HG02642 (cell line): ENCODE measurements around the gene XPR1.

ENCODE experiments used
- ATAC-seq: cut with Tn5 transposase; IDR thresholded peaks from one replicate; pipeline ENCODE4 v1.9.1; 2021; ENCODE audit warnings: mild to moderate bottlenecking; ENCODE audit not compliant: unreplicated experiment, poor library complexity

Gene XPR1

GRCh38 chr1:180862305-180862704 lies 230.5 kb downstream of the XPR1 start:
- ATAC-seq: no peak

GRCh38 chr1:180863158-180863775 lies 231.4 kb downstream of the XPR1 start:
- no peak for ATAC-seq

DNA sequence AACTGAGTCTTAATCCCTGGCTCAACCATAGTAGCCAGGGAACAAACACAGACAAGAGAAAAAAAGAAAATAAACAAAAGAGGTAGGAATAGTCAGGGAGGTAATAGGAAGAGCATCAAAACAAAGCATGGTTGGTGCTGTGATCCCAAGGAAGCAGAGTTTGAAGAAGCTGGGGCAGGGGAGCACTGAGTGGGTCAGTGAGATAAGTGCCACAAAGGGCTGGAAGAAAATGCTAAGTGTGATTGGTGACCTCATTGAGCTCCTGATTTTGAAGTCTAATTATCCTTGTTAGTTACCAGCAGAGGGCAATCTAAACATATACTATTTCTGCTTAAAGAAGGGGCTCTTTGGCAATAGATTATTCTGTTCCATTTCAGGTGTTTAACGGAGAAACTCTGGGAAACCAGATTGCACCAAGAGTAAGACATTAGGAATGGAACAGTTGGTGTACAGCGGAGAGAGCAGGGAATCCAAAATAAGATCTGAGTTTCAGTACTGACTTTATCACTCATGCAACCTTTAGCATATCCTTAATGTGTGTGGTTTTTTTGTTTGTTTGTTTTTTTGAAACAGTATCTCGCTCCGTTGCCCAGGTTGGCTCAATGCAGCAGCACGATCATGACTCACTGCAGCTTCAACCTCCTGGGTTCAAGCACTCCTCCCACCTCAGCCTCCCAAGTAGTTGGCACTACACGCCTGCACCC lies 250.1 kb downstream of the XPR1 start:
- ATAC-seq: peak; percentile 45

DNA sequence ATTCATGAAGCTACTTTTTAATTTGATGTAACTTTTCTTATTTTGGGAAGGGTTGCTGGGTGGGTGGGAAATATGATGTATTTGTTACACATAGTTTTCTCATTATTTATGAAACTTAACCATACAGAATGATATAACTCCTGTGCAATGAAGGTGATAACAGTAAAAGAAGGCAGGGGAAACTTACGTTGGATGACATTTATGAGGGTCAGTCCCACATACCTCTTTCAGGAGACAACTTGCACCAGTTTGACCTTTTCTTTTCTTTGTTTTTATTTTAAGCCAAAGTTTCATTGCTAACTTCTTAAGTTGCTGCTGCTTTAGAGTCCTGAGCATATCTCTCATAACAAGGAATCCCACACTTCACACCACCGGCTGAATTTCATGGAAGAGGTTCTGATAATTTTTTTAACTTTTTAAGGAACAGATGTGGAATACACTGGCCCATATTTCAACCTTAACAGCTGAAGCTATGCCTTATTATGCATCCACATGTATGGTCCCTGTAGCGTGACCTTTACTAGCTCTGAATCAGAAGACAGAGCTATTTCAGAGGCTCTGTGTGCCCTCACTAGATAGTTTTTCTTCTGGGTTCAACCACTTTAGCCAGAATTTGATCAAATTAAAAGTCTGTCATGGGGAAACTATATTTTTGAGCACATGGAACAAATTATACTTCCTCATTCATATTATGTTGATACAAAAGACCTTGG lies 252.9 kb downstream of the XPR1 start:
- ATAC-seq: no peak

DNA sequence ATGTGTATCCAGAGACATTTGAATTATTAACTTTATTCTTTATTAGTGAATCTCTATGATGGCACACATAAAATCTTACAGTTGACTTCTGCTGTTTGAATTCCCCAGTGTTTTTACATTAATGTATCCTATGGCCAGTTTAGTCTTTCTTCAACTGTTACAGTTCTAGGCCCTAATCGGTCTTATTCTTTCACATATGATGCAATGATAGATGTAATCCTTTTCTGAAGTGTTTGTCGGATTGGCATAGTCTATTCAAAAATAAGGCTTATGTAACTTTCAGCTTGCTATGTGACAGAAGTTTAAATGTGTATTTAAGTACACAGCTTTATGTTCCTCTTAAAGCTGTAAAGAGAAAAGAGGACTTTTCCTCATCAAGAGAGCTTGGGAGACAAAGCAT lies 254.5 kb downstream of the XPR1 start:
- ATAC-seq: no peak

DNA sequence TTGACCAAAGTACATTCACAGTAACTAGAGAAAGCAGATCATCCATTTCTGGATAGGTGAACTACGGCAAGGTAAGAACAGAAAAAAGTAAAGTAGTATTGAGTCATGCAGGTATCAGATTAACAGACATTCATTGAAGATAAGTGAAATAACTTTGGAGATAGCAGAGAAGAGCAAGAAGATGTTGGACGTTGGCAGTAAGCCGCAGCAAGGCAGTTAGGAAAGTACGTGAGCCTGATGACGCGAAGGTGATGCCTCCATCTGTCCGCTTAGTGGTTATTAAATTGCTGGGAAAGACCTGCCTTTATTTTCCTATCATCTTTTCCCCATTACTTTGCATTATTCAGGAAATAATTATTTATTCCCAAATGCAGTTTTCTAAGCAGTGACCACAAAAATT lies 256.0 kb downstream of the XPR1 start:
- ATAC-seq: no peak

- peak; percentile 84 for ATAC-seq
Observed at GRCh38 chr1:180888870-180889269, 257.0 kb downstream of the XPR1 start.

DNA sequence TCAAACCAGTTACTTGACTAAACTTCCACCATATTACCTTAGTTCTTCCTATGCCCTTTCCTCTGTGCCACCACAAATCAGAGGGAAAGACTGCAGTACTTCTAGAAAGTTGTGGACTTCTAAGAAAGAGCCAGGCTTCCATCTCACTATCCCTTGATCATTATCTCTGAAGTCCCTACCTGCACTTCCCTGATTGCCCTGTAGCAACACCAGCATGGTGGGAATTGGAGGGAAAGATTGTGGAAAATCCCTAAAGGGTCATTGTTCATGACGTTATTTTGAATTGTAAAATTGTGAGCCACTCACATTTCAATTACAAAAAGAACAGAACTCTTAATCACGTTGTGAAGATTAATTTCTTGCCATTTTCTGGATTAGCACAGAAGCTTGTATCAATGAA lies 257.5 kb downstream of the XPR1 start:
- no peak for ATAC-seq

DNA sequence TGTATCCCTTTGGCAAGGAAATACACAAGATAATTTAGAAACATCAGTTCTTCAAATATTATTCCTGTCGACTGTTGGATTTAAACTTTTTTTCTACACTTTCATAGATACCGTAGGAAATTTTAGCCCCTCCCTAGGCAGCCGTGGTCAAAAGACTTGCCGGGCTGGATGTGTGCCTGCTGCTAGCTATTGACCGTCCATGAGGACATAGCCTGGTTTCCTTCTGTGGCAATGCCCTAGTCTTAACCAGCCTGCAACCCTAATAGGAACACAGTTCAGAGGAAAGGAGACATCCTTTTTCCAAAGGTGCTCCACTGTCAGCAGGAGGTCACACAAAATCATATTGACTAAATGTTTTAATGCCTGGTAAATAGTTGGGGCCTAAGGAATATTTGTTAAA lies 260.4 kb downstream of the XPR1 start:
- no peak for ATAC-seq

GRCh38 chr1:180892675-180893074 lies 260.9 kb downstream of the XPR1 start:
- ATAC-seq: no peak

DNA sequence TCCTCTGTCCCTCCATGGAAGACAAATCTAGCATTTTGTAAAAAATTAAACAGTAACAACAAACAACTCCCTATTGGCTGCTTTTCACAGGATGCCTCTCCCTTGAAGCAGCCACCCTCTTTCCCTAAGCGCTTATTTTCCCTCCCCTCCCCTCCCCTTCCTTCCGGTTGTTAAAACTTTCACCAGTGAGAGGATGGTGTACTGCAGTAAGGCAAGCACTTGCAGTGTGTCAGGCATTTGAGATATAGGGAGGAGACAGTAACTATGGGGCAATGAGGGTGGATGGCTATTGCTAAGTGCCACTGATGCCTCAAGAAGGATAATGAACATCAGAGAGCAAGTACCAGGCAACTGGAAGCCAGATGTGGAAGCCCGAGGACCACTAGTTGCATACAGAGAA lies 261.8 kb downstream of the XPR1 start:
- ATAC-seq: no peak

- no peak for ATAC-seq
Observed at GRCh38 chr1:180896161-180896560, 264.3 kb downstream of the XPR1 start.

GRCh38 chr1:180898441-180899219 lies 266.8 kb downstream of the XPR1 start:
- no peak for ATAC-seq

DNA sequence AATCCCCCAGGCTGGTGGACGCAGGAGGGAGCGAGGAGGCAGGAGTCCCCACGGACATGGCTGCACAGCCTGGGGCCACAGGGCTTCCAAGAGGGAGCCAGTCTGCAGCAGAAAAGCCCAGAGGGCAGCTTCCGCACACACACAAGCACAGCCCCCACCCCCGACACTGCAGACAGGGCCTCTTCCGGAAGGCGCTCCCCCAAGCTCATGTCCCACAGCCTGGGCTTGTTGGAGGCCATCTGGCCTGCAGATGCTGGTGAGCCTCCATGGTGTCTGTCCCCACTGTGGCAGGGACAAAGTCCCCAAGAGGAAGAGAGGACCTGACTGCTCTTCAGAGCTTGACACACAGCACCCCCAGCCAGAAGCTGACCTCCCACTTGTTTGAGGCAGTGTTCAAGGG lies 267.4 kb downstream of the XPR1 start:
- ATAC-seq: no peak

- ATAC-seq: no peak
Observed at GRCh38 chr1:180901076-180901990, 269.5 kb downstream of the XPR1 start.

DNA sequence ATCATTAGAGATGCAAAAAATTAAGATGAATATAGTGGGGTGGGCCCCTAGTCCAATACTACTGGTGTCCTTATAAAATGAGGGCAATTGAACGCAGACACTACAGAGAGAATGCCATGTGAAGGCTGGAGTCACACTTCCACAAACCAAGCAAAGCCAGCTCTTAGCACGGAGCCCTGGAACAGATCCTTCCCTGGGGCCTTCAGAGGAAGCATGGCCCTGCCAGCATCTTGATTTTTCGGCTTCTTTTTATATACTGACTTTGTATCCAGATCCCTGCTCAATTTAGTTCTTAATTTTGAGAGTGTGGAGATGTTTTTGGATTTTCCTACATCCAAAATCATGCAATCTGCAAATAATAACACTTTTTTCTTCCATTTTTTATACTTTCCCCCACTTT lies 270.7 kb downstream of the XPR1 start:
- ATAC-seq: no peak

GRCh38 chr1:180905927-180906326 lies 274.1 kb downstream of the XPR1 start:
- ATAC-seq: no peak

GRCh38 chr1:180906511-180906910 lies 274.7 kb downstream of the XPR1 start:
- ATAC-seq: no peak

DNA sequence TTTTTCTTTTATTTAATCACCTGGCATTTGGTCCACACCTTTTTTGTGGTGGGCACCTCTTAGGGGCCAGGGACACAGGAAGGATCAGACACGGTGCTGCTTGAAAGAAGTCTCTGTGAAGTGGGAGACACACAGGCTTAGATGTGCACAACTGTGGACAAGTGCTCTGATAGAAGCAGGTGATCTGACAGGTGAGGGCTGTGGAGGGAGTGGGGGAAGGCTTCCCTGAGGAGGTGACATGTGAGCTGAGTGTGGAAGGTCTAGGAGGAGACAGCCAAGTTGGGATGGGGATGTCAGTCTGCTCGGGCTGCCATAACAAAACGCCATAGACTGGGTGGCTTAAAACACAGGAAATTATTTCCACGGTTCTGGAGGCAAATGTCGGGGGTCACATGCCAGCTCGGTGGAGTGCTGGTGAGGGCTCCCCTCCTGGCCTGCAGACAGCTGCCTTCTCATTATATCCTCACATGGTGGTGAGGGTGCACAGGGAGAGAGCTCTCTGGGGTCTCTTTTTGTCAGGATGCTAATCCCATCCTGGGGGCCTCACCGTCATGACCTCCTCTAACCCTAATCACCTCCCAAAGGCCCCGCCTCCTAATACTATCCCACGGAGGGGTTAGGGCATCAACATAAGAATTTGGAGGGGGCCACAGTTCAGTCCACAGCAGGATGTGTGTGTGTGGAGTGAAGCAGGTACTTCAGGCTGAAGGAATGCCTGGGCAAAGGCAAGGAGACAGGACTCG lies 275.7 kb downstream of the XPR1 start:
- ATAC-seq: no peak
